IPS DF 6.9 (cell line): Measurements from ENCODE around the gene GMNN.
"Not testable (repeated sequence)": the region's sequence is repeated elsewhere in the genome, so short reads cannot be mapped to it uniquely, and the experiment has no call there.

Experiments used
- DNase-seq: peaks from one replicate; pipeline ENCODE4 v3.0.0-alpha.2; 2013; ENCODE audit warnings: low read depth, low spot score
- H3K27ac ChIP-seq: one replicate; pipeline ENCODE4 v1.5.1; 2013; ENCODE audit warnings: low read length, control low read depth
- H3K27me3 ChIP-seq: 2 replicates; pipeline ENCODE4 v1.6.1; 2013; ENCODE audit warnings: mild to moderate bottlenecking, low read length; ENCODE audit not compliant: control insufficient read depth, insufficient read depth
- H3K36me3 ChIP-seq: 2 replicates; pipeline ENCODE4 v1.6.1; 2013; ENCODE audit warnings: low read length; ENCODE audit not compliant: control insufficient read depth, insufficient read depth
- H3K4me1 ChIP-seq: 2 replicates; pipeline ENCODE4 v1.6.1; 2013; ENCODE audit warnings: low read length; ENCODE audit not compliant: control insufficient read depth, insufficient read depth
- H3K4me3 ChIP-seq: 2 replicates; pipeline ENCODE4 v1.5.1; 2013; ENCODE audit warnings: mild to moderate bottlenecking, low read length
- H3K9me3 ChIP-seq: 2 replicates; pipeline ENCODE4 v1.6.1; 2013; ENCODE audit warnings: low read length, inconsistent platforms; ENCODE audit not compliant: control insufficient read depth, insufficient read depth
- WGBS: extraction: QIAGEN DNeasy Blood & Tissue Kit; methylation state at CpG from one replicate; pipeline ENCODE4 v1.1.7; 2013; ENCODE audit warnings: mixed read lengths, missing lambda C conversion rate; ENCODE audit not compliant: insufficient read length, insufficient coverage; 5-methylcytosine and 5-hydroxymethylcytosine counted together

Gene GMNN

GRCh38 chr6:24761193-24761835 lies 13.4 kb upstream of the GMNN start:
- no peaks in the 10 kb centered on the region for H3K9me3 ChIP-seq
- DNase-seq, result no peak

GRCh38 chr6:24761851-24762250 lies 12.9 kb upstream of the GMNN start:
- no peak overlapping the region for H3K27ac ChIP-seq

More at GRCh38 chr6:24761193-24761835, 13.4 kb upstream of the GMNN start:
- Histone ChIP-seq H3K27me3 (0 out of 2 replicates have a peak, but pooled peaks cover 1% of the 10 kb centered on the region), H3K27ac (no peak overlapping the region), H3K4me1 (no peaks in the 10 kb centered on the region), H3K4me3 (no peak overlapping the region), H3K36me3 (no peaks in the 10 kb centered on the region)
- WGBS, result no CpG with 5 or more reads among the region's 17 CpGs

GRCh38 chr6:24763578-24763977 lies 11.2 kb upstream of the GMNN start:
- Histone ChIP-seq H3K36me3 (no peaks in the 10 kb centered on the region), H3K4me3 (no peak overlapping the region), H3K4me1 (no peaks in the 10 kb centered on the region), H3K27ac (no peak overlapping the region), H3K27me3 (0 out of 2 replicates have a peak, but pooled peaks cover 1% of the 10 kb centered on the region), H3K9me3 (no peaks in the 10 kb centered on the region)
- no CpG with 5 or more reads among the region's 3 CpGs for WGBS
- DNase-seq, result no peak

More at GRCh38 chr6:24761851-24762250, 12.9 kb upstream of the GMNN start:
- Histone ChIP-seq H3K4me1 (no peaks in the 10 kb centered on the region), H3K4me3 (no peak overlapping the region), H3K27me3 (0 out of 2 replicates have a peak, but pooled peaks cover 1% of the 10 kb centered on the region), H3K9me3 (no peaks in the 10 kb centered on the region), H3K36me3 (no peaks in the 10 kb centered on the region)
- DNase-seq, result no peak

GRCh38 chr6:24764833-24765828 lies 9.6 kb upstream of the GMNN start:
- no CpG with 5 or more reads among the region's 20 CpGs for WGBS

GRCh38 chr6:24765968-24766367 lies 8.8 kb upstream of the GMNN start:
- WGBS, result no CpG with 5 or more reads among the region's 26 CpGs
- H3K9me3 ChIP-seq, H3K4me1 ChIP-seq, H3K27me3 ChIP-seq, H3K36me3 ChIP-seq, DNase-seq, H3K4me3 ChIP-seq, H3K27ac ChIP-seq: not testable (repeated sequence)

More at GRCh38 chr6:24764833-24765828, 9.6 kb upstream of the GMNN start:
- not testable (repeated sequence) for H3K9me3 ChIP-seq, H3K27ac ChIP-seq, H3K36me3 ChIP-seq, H3K4me1 ChIP-seq, H3K4me3 ChIP-seq, DNase-seq, H3K27me3 ChIP-seq

GRCh38 chr6:24766680-24767462 lies 7.9 kb upstream of the GMNN start:
- no peaks in the 10 kb centered on the region for H3K4me1 ChIP-seq
- H3K36me3 ChIP-seq, result no peaks in the 10 kb centered on the region
- 100% methylated on average over 1 of the region's 9 CpGs for WGBS
- H3K27me3 ChIP-seq, result 0 out of 2 replicates have a peak, but pooled peaks cover 1% of the 10 kb centered on the region
- H3K4me3 ChIP-seq, result no peak overlapping the region
- no peak for DNase-seq
- no peaks in the 10 kb centered on the region for H3K9me3 ChIP-seq
- no peak overlapping the region for H3K27ac ChIP-seq

- no peaks in the 10 kb centered on the region for H3K9me3 ChIP-seq
- no peaks in the 10 kb centered on the region for H3K4me1 ChIP-seq
- no CpG with 5 or more reads among the region's 5 CpGs for WGBS
- no peak for DNase-seq
- no peak overlapping the region for H3K27ac ChIP-seq
- no peaks in the 10 kb centered on the region for H3K36me3 ChIP-seq
- H3K4me3 ChIP-seq, result no peak overlapping the region
- 0 out of 2 replicates have a peak, but pooled peaks cover 1% of the 10 kb centered on the region for H3K27me3 ChIP-seq
Observed at GRCh38 chr6:24768361-24768760, 6.4 kb upstream of the GMNN start.

GRCh38 chr6:24775520-24776058 lies 852 bp downstream of the GMNN start:
- WGBS, result no CpG with 5 or more reads among the region's 20 CpGs
- no peaks in the 10 kb centered on the region for H3K9me3 ChIP-seq
- H3K27ac ChIP-seq, result no peak overlapping the region
- H3K27me3 ChIP-seq, result no peaks in the 10 kb centered on the region
- peak overlapping the region; percentile 80; the same call in 1 of the 2 replicates for H3K4me3 ChIP-seq
- peaks cover 3% of the 10 kb centered on the region; the same call in 1 of the 2 replicates for H3K4me1 ChIP-seq
- DNase-seq, result no peak
- H3K36me3 ChIP-seq, result peaks cover 2% of the 10 kb centered on the region; the same call in 1 of the 2 replicates

GRCh38 chr6:24777227-24777626 lies 2.5 kb downstream of the GMNN start:
- no CpG with 5 or more reads among the region's 1 CpG for WGBS
- Histone ChIP-seq H3K27me3 (no peaks in the 10 kb centered on the region), H3K9me3 (no peaks in the 10 kb centered on the region), H3K4me1 (peaks cover 3% of the 10 kb centered on the region; the same call in 1 of the 2 replicates), H3K36me3 (peaks cover 5% of the 10 kb centered on the region; the same call in 1 of the 2 replicates), H3K4me3 (no peak overlapping the region), H3K27ac (no peak overlapping the region)
- DNase-seq, result no peak
